ENCODE measurements around the gene KIRREL1. TPM values are rescaled to one million over a fixed set of nuclear protein-coding genes. Genes with fewer than 3 reads are reported as not detected.

KIRREL1 gene
- total and polyA plus RNA-seq, 2 of the 13 experiments (the other 11 are each of a cell fraction or from before 2014, with no cell fraction given), result 0.02 to 0.03 TPM

DNA sequence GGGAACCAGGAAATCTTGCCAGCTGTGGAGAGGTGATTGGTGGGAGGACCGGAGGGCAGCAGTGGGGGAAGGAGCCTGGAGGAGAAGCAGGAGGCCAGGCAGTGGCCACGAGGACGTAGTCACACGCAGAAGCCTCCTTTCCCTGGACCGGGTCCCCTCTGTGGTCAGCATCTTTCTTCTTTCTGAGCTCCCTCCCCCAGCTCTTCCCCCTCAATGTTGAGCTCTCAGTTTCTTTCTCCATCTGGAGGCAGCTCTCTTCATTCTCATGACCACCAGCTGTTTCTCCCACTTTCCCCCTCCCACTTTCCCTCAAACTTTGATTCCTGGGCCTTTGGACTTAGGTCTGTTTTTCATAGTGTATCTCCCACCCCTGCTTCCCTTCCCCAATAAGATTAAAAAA is 18.3 kb downstream of the KIRREL1 start:
- ChIA-PET POLR2A (no interaction called here), CTCF (ENCODE audit: low intra/inter-chr PET ratio, low total read pairs) (no interaction called here)
- H3K4me3 ChIP-seq (replicated peaks in 1 of 3; ENCODE audit: insufficient read depth in 1 of 3, low read depth in 2 of 3, low read length in 3 of 3), result no peak overlapping the region
- ATAC-seq (no peak), DNase-seq (ENCODE audit: low spot score) (no peak), FAIRE-seq (no peak)
- H3K36me3 ChIP-seq (replicated peaks in 1 of 2; ENCODE audit: control insufficient read depth in 1 of 2, insufficient read depth in 2 of 2, low read length in 2 of 2), result no peaks in the 10 kb centered on the region
- H3K79me2 ChIP-seq (ENCODE audit: insufficient read depth, low read length), result no peaks in the 10 kb centered on the region
- no TSS peak for BruUV-seq (replicated peaks)
- H3K9me3 ChIP-seq (ENCODE audit: low read length), result no peaks in the 10 kb centered on the region
- no peak overlapping the region for H3K9ac ChIP-seq (ENCODE audit: insufficient read depth, low read depth, low read length)
- in situ Hi-C loops (cut with HindIII; ENCODE audit: extremely low pct_ligation_motif_present, low pct_unique_long_range_greater_than_20kb), result no loop called here
- H4K20me1 ChIP-seq (ENCODE audit: insufficient read depth, low read length), result no peaks in the 10 kb centered on the region
- H3K27ac ChIP-seq (ENCODE audit: extremely low read length, insufficient read depth, low read length), result no peak overlapping the region
- no peaks in the 10 kb centered on the region; a peak in 1 of 5 replicates for H3K27me3 ChIP-seq (ENCODE audit: control insufficient read depth in 1 of 2, insufficient read depth in 2 of 2, low read length in 2 of 2)
- intact Hi-C loops (cut with micrococcal nuclease; ENCODE audit: unreplicated experiment), result no loop called here
- no peak overlapping the region for H3K4me2 ChIP-seq (ENCODE audit: low read depth, low read length)
- no peaks in the 10 kb centered on the region for H3K4me1 ChIP-seq (ENCODE audit: insufficient read depth, low read length)
- no peak overlapping the region for H2AFZ ChIP-seq (ENCODE audit: low read length)
- WGBS (ENCODE audit: low lambda C conversion rate), result 37% methylated on average over 5 of the region's 5 CpGs
- TF ChIP-seq IKZF1 (IDR thresholded peaks at IDR 0.05) (no peak), ZNF547 (CRISPR knock-in tag; IDR thresholded peaks at IDR 0.05) (no peak), POLR2G (IDR thresholded peaks at IDR 0.05; ENCODE audit: low read depth, low read length) (no peak), ISL2 (CRISPR knock-in tag; IDR thresholded peaks at IDR 0.05) (no peak), FOXK1 (CRISPR knock-in tag; IDR thresholded peaks at IDR 0.05; ENCODE audit: borderline replicate concordance, low read depth) (no peak), HNF4G (IDR thresholded peaks at IDR 0.05; ENCODE audit: borderline replicate concordance, low read depth, low read length) (no peak), HNF4G (CRISPR knock-in tag; IDR thresholded peaks at IDR 0.05; ENCODE audit: borderline replicate concordance, low read depth) (no peak), ASH2L (IDR thresholded peaks at IDR 0.05; ENCODE audit: insufficient read length, low read depth, low read length) (no peak), ATF7-NPFF (CRISPR knock-in tag; IDR thresholded peaks at IDR 0.05; ENCODE audit: low read depth) (no peak), AHDC1 (CRISPR knock-in tag; IDR thresholded peaks at IDR 0.05; ENCODE audit: borderline replicate concordance) (no peak), ZNF614 (CRISPR knock-in tag; IDR thresholded peaks at IDR 0.05; ENCODE audit: borderline replicate concordance) (no peak), ZNF883 (CRISPR knock-in tag; IDR thresholded peaks at IDR 0.05; ENCODE audit: not compliant biosample characterization) (no peak), ZNF747 (CRISPR knock-in tag; IDR thresholded peaks at IDR 0.05; ENCODE audit: borderline replicate concordance) (no peak), SALL2 (CRISPR knock-in tag; IDR thresholded peaks at IDR 0.05) (no peak), HBP1 (CRISPR knock-in tag; IDR thresholded peaks at IDR 0.05; ENCODE audit: low read depth) (no peak), ZNF678 (CRISPR knock-in tag; IDR thresholded peaks at IDR 0.05) (no peak), ZNF546 (CRISPR knock-in tag; conservative IDR thresholded peaks at IDR 0.05) (no peak), RFXAP (CRISPR knock-in tag; IDR thresholded peaks at IDR 0.05; ENCODE audit: borderline replicate concordance) (no peak)

All from HepG2 (cell line).